HepG2 (cell line): ENCODE measurements around the gene SLC16A3. TPM values are rescaled to one million over a fixed set of nuclear protein-coding genes. Genes with fewer than 3 reads are reported as not detected.

ENCODE experiments used
- BRCA1 ChIP-seq: sonication (generic); formaldehyde crosslinking; IDR thresholded peaks from 2 replicates; pipeline ENCODE4 v1.4.0; 2020; ENCODE audit warnings: missing genetic modification reagents
- ELF1 ChIP-seq: sonication (generic); formaldehyde crosslinking; IDR thresholded peaks from 2 replicates; pipeline ENCODE4 v1.4.0; 2020; ENCODE audit warnings: missing genetic modification reagents
- ETV5 ChIP-seq: IDR thresholded peaks from 2 replicates; pipeline ENCODE4 v1.6.1; 2018; ENCODE audit warnings: missing biosample characterization, missing genetic modification reagents, inconsistent platforms, borderline replicate concordance
- HNRNPLL ChIP-seq: fragments of 200-400 bp; formaldehyde crosslinking; IDR thresholded peaks from 2 replicates; pipeline ENCODE4 v1.6.1; 2017; ENCODE audit warnings: mild to moderate bottlenecking, low read depth, low read length; ENCODE audit not compliant: poor library complexity, severe bottlenecking
- KAT8 ChIP-seq: IDR thresholded peaks from 2 replicates; pipeline ENCODE4 v1.6.1; 2016; ENCODE audit warnings: missing genetic modification reagents, missing compliant biosample characterization
- KMT2B ChIP-seq: IDR thresholded peaks from 2 replicates; pipeline ENCODE4 v1.6.1; 2016; ENCODE audit warnings: missing genetic modification reagents, missing compliant biosample characterization
- MIER2 ChIP-seq: IDR thresholded peaks from 2 replicates; pipeline ENCODE4 v1.6.1; 2016; ENCODE audit warnings: missing biosample characterization, missing genetic modification reagents
- RBM22 ChIP-seq: fragments of 200-400 bp; formaldehyde crosslinking; optimal IDR thresholded peaks from 2 replicates; pipeline ENCODE3; 2017; ENCODE audit warnings: mild to moderate bottlenecking, low read length, moderate library complexity
- TRIM24 ChIP-seq: sonication (generic); formaldehyde crosslinking; IDR thresholded peaks from 2 replicates; pipeline ENCODE4 v1.8.0; 2022; ENCODE audit warnings: mild to moderate bottlenecking, missing genetic modification reagents
- ZFP37 ChIP-seq: sonication (generic); formaldehyde crosslinking; IDR thresholded peaks from 2 replicates; pipeline ENCODE4 v1.4.0; 2020; ENCODE audit warnings: missing genetic modification reagents, borderline replicate concordance
- ZNF644 ChIP-seq: IDR thresholded peaks from 2 replicates; pipeline ENCODE4 v1.6.1; 2016; ENCODE audit warnings: low read depth
- ZSCAN30 ChIP-seq: sonication (generic); formaldehyde crosslinking; IDR thresholded peaks from 2 replicates; pipeline ENCODE4 v1.5.0; 2020; ENCODE audit warnings: mild to moderate bottlenecking, missing genetic modification reagents
- polyA plus RNA-seq, 8 experiments: library from polyadenylated mRNA; depleted of rRNA in 3 of 8; stranded (reverse) in 7 of 8; unstranded in 1 of 8; fragments of >200 nt; fragmentation: Illumina TruSeq in 4 of 8; extraction: Trizol in 4 of 8; gene quantifications; 2 replicates each; pipeline versions ENCODE4 v1.2.1 to v1.2.3, GENCODE V29; 2011 to 2016; ENCODE audit warnings: low read depth in 4 of 8, missing spikeins in 1 of 8, mixed read lengths in 1 of 8; ENCODE audit not compliant: insufficient read depth in 1 of 8
- total RNA-seq, 5 experiments: library from RNA; depleted of rRNA; stranded (reverse); fragments of >200 nt; fragmentation: Illumina TruSeq; extraction: Trizol; gene quantifications; 2 replicates each; pipeline ENCODE4 v1.2.3, GENCODE V29; 2016; ENCODE audit warnings: low read depth in 1 of 5
- TF ChIP-seq, protein P1 (sequence below): sonication (generic); formaldehyde crosslinking; IDR thresholded peaks from 2 replicates; pipeline ENCODE4 v1.4.0; 2020; ENCODE audit warnings: mild to moderate bottlenecking, missing genetic modification reagents
- TF ChIP-seq, protein P2 (sequence below): sonication (generic); formaldehyde crosslinking; IDR thresholded peaks from 2 replicates; pipeline ENCODE4 v1.9.0; 2022; ENCODE audit warnings: low read depth, missing genetic modification reagents
- TF ChIP-seq, protein P3 (sequence below): sonication (generic); formaldehyde crosslinking; IDR thresholded peaks from 2 replicates; pipeline ENCODE4 v1.5.1; 2020; ENCODE audit warnings: mild to moderate bottlenecking, missing genetic modification reagents, borderline replicate concordance
- TF ChIP-seq, protein P4 (sequence below): sonication (generic); formaldehyde crosslinking; IDR thresholded peaks from 2 replicates; pipeline ENCODE4 v1.4.0; 2020; ENCODE audit warnings: missing genetic modification reagents; ENCODE audit errors: not compliant biosample characterization

Gene SLC16A3
- total and polyA plus RNA-seq, 2 of the 13 experiments (the other 11 are each of a cell fraction or from before 2014, with no cell fraction given), result 242 to 349 TPM

DNA sequence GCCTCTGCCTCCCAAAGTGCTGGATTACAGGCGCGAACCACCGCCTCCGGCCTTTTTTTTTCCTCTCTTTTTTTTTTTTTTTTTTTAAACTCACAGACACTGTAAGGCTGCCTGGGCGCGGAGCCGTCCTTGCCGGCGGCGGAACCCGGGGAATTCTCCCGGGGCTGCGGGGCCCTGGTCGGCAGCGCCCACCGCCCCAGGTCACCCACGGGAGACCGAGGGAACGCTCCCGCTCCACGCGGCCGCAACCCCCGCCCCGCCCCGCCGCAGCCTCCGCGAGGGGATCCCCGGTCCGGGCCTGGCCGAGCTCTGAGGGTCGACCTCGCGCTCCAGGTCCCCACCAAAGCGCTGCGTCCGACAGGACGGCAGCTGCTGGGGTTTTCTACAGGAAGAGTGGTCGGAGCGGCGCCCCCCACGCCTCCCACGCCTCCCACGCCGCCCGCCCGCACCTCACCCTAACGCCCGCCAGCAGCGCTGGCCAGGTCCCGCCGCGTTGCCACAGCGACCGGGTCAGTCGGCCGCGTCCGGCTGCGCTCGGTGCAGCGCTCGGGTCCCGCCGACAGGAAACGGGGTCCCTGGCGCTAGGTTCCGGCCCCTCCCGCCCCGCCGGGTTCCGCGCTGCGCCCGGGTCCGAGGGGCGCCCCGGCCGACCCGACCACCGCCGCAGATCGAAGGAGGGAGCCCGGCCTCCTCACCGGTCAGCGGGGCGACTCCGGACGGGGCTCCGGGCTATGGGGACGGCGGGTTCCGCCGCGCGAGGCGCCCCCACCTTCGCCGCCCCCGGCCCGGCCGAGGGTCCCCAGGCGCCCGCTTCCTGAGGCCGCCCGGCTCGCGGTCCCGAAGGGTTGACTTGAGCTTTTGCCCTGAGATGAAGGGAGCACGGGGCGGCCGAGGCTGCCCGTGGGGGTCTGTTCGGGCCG lies 16.3 kb upstream of the SLC16A3 start, which contains the start of gene CCDC57 (continued):
- TF ChIP-seq, protein P1, sequence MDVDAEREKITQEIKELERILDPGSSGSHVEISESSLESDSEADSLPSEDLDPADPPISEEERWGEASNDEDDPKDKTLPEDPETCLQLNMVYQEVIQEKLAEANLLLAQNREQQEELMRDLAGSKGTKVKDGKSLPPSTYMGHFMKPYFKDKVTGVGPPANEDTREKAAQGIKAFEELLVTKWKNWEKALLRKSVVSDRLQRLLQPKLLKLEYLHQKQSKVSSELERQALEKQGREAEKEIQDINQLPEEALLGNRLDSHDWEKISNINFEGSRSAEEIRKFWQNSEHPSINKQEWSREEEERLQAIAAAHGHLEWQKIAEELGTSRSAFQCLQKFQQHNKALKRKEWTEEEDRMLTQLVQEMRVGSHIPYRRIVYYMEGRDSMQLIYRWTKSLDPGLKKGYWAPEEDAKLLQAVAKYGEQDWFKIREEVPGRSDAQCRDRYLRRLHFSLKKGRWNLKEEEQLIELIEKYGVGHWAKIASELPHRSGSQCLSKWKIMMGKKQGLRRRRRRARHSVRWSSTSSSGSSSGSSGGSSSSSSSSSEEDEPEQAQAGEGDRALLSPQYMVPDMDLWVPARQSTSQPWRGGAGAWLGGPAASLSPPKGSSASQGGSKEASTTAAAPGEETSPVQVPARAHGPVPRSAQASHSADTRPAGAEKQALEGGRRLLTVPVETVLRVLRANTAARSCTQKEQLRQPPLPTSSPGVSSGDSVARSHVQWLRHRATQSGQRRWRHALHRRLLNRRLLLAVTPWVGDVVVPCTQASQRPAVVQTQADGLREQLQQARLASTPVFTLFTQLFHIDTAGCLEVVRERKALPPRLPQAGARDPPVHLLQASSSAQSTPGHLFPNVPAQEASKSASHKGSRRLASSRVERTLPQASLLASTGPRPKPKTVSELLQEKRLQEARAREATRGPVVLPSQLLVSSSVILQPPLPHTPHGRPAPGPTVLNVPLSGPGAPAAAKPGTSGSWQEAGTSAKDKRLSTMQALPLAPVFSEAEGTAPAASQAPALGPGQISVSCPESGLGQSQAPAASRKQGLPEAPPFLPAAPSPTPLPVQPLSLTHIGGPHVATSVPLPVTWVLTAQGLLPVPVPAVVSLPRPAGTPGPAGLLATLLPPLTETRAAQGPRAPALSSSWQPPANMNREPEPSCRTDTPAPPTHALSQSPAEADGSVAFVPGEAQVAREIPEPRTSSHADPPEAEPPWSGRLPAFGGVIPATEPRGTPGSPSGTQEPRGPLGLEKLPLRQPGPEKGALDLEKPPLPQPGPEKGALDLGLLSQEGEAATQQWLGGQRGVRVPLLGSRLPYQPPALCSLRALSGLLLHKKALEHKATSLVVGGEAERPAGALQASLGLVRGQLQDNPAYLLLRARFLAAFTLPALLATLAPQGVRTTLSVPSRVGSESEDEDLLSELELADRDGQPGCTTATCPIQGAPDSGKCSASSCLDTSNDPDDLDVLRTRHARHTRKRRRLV (CRISPR knock-in tag), result no peak
- TF ChIP-seq ETV5 (CRISPR knock-in tag), result peak; percentile 55; the same call in 1 of the 2 replicates
- no peak for TF ChIP-seq ZNF644 (CRISPR knock-in tag)
- TF ChIP-seq, protein P2, sequence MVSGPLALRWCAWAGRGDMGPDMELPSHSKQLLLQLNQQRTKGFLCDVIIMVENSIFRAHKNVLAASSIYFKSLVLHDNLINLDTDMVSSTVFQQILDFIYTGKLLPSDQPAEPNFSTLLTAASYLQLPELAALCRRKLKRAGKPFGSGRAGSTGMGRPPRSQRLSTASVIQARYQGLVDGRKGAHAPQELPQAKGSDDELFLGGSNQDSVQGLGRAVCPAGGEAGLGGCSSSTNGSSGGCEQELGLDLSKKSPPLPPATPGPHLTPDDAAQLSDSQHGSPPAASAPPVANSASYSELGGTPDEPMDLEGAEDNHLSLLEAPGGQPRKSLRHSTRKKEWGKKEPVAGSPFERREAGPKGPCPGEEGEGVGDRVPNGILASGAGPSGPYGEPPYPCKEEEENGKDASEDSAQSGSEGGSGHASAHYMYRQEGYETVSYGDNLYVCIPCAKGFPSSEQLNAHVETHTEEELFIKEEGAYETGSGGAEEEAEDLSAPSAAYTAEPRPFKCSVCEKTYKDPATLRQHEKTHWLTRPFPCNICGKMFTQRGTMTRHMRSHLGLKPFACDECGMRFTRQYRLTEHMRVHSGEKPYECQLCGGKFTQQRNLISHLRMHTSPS (CRISPR knock-in tag), result no peak
- no peak for TF ChIP-seq MIER2 (CRISPR knock-in tag)
- peak; percentile 80; the same call in 1 of the 2 replicates for TF ChIP-seq KAT8
- TF ChIP-seq TRIM24 (CRISPR knock-in tag), result no peak
- no peak; the same call in 1 of the 2 replicates for TF ChIP-seq KMT2B (CRISPR knock-in tag)
- peak; percentile 99 for TF ChIP-seq RBM22
- TF ChIP-seq ELF1 (CRISPR knock-in tag), result no peak
- TF ChIP-seq, protein P3, sequence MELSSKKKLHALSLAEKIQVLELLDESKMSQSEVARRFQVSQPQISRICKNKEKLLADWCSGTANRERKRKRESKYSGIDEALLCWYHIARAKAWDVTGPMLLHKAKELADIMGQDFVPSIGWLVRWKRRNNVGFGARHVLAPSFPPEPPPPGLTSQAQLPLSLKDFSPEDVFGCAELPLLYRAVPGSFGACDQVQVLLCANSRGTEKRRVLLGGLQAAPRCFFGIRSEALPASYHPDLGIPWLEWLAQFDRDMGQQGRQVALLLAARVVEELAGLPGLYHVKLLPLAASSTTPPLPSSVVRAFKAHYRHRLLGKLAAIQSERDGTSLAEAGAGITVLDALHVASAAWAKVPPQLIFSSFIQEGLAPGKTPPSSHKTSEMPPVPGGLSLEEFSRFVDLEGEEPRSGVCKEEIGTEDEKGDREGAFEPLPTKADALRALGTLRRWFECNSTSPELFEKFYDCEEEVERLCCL (CRISPR knock-in tag), result no peak; the same call in 1 of the 2 replicates
- no peak for TF ChIP-seq ZSCAN30 (CRISPR knock-in tag)
- no peak; the same call in 1 of the 2 replicates for TF ChIP-seq BRCA1 (CRISPR knock-in tag)
- TF ChIP-seq HNRNPLL, result peak; percentile 98
- no peak for TF ChIP-seq ZFP37 (CRISPR knock-in tag)
- TF ChIP-seq, protein P4, sequence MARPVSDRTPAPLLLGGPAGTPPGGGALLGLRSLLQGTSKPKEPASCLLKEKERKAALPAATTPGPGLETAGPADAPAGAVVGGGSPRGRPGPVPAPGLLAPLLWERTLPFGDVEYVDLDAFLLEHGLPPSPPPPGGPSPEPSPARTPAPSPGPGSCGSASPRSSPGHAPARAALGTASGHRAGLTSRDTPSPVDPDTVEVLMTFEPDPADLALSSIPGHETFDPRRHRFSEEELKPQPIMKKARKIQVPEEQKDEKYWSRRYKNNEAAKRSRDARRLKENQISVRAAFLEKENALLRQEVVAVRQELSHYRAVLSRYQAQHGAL, result no peak
